H1 (cell line): ENCODE results near the gene STXBP2.

Experiments used
- YY1 ChIP-seq: IDR thresholded peaks from 2 replicates; pipeline ENCODE4 v1.6.1; 2011; ENCODE audit warnings: low read depth, mild to moderate bottlenecking, low read length
- TF ChIP-seq, protein P1 (sequence below): IDR thresholded peaks from 2 replicates; pipeline ENCODE4 v1.6.1; 2011; ENCODE audit warnings: low read length, improper control_type of control experiment

DNA sequence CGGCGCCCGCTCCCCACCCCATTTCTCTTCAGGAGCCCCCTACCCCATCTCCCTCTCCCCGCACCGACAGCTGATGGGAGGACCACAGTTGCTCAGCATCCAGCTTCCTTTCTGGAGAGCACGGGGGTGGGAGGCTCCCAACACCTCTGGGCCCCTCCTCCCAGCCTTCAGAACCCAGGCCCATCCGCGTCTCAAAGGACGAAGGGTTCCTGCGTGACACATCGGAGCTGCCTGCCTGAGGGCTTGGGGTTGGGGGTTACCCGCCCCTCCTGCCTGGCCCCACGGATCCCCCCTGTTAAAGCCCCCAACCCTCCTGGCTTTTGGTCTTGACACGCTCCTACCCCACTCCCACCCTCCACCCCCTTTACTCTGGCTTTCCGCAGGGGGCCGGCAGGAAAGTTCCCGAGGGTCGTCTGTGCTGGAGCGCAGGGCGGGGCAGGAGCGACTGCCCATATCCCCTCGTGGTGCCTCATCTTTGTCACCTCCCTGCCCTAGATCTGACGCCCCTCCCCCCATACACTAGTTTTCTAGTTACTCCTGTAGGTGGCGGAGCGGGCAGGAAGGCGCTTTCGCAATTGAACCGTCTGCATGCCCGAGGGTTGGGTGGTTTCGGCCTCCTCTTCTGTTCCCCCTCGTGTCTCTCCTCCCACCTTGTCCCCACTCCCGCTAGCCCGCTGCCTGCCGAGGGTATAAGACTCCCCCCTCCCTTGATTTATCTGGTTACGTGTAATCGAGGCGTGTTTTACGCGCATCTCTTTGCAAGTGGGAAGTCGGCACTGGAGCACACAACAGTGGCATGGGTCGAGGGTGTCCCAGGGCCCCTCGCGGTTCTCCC, 44.6 kb downstream of the STXBP2 start:
- 0 out of 2 replicates have a peak, but pooled peaks have one; percentile 16 for TF ChIP-seq YY1
- TF ChIP-seq, protein P1, sequence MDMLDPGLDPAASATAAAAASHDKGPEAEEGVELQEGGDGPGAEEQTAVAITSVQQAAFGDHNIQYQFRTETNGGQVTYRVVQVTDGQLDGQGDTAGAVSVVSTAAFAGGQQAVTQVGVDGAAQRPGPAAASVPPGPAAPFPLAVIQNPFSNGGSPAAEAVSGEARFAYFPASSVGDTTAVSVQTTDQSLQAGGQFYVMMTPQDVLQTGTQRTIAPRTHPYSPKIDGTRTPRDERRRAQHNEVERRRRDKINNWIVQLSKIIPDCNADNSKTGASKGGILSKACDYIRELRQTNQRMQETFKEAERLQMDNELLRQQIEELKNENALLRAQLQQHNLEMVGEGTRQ: no peak
